Amniotic epithelial cell (primary cell): Measurements from ENCODE around the gene FOXJ3.

Experiments
- DNase-seq: peaks from one replicate; pipeline ENCODE4 v3.0.0-alpha.2; 2010; ENCODE audit warnings: low read depth

FOXJ3 gene

DNA sequence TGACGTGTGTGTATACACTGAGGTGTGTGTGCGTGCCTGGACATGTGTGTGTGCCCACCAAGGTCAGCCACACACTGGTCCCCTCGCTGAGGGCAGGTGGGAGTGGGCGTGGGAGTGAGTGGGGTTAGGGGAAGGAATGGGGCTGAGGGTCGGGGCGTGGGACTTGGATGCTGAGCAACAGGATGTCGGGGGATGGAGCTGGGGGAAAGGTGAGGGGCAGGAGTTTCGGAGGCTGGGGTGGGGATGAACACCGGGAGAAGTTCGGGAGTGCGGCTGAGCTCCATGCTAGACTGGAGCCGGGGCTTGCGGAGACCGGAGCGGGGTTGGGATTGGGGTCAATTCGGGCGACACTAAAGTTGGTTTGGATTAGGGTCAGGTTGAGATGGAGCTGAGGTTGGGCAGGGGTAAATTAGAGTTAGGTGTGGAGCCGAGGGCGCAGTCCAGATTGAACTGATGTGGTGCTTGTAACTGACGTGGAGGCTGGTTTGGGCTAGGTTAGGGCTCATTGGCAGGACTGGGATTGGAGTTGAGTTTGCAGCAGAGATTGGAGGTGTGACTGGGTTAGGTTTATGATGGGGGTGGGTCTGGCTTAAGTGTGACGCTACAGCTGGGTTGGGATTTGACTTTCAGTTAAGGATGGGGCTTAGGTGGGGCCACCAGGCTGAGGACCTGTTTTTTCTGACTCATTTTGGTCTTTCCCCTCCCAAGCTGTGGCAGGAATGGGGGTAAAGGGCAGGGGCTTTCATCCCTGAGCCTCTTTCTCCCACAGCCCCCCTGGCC, 167.2 kb downstream of the FOXJ3 start:
- no peak for DNase-seq

DNA sequence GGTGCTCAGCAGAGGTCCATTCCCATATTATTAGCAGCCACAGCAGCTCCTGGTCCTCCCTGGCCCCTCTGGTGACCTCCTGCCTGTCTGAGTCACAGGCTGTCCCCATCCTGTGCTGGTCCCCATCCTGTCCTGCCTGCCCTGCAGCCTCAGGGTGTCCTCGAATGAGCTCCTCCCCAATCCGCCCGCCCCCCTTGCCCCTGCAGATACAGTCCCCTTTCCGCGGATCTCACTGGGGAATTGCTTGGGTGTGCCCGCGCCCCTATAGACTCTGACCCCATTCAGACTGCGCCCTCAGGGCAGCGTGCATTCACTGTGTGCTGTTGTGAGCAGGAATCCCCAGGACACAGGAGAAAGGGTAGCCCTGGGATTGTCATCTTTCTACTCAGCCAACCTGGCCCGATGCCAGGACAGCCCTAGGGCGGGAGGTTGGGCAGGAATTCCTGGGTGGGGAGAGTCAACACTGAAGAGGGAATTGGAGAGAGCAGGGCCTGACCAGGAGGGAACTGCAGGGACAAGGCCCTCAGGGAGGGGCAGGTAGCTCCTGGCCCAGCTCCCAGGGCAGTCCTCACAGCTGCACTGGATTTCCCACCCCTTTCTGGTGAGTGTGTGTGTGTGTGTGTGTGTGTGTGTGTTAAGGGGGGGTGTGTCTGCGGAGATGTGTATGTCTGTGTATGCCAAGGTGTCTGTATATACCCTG, 169.4 kb downstream of the FOXJ3 start:
- DNase-seq: no peak

DNA sequence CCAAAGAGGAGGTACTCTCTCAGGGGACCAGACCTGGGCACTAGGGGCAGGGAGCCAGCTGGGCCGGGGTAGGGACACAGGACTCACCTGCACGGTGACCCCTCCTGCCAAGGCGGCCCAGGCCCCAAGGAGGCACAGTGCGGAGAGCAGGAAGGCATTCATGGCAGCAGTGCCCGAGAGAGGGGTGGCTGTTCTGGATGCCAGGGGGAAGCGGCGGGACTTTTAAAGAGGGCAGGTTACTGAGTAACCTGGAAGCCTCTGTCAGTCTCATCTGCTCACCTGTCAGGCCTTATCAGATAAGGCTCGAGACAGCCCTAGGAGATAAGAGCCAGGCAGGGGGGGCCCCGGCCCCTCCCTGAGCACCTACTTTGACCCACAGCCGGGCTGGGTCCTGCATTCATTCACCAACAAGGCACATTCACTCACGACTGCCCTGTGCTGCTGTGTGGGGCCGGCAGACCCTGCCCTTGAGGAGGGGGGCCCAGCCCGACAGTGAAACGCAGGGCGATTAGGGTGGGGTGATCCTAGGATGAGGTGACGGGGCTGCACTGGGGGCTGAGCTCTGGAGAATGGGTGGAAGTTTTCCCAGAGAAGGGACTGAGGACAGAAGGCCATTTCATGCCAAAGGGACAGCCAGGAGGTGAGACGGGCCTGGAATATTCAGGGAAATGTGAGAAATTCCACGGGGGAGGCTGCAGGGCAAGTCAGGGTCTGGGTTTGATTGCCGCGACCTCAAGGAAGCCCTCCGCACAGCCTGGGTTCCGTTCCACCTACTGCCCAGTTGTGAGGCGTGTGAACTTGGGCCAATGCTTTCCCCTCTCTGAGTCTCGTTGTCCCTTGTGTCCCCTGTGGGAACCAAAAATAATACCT, 170.2 kb downstream of the FOXJ3 start, which contains the start of gene GUCA2A:
TSS of gene GUCA2A (minus strand) at position 195 of the 870 bp plus-strand sequence. CDS start at position 162, 33 bp downstream.
- DNase-seq: no peak

DNA sequence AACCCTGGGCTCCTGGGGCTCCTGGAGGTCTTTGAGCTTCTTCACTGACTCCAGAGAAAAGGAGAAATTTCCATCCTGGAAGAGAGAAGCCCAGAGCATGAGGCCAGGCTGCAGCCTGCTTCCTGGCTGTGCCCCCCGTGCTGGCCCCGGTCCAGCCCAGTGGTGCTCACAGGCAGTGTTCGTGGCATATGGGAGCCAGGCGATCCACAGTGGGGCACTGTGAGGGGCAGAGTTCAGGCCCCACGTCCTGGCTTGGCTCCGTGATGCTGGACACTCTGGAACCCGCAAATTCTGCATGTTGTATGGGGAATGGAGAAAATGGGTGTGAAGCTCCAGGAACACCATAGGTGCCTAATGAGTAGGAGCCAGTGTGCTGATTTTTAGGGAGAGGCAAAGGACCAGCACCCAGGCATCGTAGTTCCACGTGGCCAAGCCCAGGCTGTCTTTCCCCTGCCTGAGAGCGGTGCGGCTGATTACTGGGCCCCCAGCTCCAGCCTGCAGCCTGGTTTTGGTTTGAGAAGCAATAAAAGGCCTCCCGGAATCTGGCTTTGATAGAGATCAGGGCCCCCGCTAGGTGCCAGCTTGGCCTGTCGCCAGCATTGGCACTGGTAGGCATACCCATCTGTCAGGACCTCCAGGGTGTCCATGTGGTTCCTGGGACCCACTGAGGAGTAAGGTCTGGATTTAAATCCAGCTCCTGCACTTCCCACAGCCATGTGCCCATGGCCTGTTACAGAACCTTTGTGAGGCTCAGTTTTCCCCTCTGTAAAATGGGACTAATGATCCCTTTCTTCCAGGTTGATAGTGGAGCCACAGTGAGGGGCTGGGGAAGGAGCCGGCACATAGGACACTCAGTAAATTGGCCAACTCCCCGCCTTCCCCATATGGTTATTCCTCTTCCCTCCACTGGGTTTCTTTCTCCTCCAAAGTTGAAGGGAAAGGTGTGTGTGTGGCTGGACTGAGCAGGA, 171.2 kb downstream of the FOXJ3 start:
- no peak for DNase-seq

DNA sequence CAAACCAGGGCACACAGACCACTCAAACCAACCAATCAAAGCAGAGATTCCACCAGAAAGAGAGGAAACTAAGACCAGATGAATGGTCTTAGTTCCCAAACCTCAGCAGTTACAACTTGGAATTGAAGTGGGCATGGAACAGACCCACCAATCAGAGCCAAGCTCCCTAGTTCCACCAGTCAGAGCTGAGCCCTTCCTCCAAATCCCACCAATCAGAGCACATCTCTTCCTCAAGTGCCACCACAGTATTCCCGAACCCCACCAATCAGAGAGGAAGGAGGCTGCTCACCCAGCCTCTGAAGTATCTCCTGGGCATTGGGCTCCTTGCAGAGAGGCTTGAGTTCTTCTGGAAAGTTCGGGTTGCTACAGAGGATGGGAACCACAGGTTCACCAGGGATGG, 171.9 kb downstream of the FOXJ3 start:
- DNase-seq: no peak

DNA sequence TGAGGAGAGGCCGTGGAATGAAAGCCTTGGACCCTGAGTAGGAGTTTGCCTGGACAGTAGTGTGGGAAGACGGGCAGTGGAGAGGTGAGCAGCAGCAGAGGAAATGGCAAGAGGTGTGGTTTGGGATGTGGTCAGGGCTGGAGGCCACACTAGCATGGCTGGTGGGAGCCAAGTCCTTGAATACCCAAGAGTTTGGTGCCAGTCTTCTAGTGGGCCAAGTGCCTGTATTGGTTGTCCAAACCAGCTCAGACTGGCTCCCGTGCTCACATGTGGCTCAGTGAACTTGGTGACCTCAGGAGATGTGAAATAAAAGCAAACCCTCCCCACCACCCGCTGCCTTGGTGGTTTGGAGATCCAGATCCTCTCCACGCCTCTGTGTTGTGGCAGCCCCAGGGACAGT, 172.9 kb downstream of the FOXJ3 start:
- no peak for DNase-seq

DNA sequence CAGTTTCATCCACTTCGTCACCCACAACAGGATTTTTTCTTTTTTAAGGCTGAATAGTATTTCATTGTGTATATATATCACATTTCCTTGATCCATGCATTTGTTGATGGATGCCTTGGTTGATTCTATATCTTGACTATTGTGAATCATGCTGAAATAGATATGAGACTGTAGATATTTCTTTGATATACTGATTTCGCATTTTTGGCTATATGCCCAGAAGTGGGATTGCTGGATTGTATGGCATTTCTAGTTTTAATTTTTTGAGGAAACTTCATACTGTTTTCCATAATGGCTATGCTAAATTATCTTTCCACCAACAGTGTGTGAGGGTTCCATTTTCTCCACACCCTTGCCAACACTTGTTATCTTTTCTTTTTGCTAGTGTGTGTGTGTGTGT, 176.8 kb downstream of the FOXJ3 start:
- peak; percentile 41 for DNase-seq

DNA sequence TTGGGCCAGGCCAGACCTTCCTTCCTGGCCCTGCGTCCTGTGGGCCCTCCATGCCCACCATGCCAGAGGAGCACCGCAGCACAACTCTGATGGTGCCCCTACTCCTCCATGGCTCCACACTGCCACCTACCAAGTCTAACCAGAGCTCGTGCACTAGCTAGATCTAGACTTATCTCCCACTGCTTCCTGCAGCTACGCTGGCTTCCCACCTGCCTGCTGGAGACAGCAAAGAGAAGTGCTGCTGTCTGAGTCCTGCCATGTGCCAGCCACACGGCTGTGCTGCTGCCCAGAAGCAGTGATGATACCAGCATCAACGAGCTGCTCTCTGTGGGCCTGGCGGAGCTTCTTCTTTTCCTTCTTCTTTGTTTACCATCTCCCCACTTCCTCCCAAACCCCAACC, 177.4 kb downstream of the FOXJ3 start:
- no peak for DNase-seq

DNA sequence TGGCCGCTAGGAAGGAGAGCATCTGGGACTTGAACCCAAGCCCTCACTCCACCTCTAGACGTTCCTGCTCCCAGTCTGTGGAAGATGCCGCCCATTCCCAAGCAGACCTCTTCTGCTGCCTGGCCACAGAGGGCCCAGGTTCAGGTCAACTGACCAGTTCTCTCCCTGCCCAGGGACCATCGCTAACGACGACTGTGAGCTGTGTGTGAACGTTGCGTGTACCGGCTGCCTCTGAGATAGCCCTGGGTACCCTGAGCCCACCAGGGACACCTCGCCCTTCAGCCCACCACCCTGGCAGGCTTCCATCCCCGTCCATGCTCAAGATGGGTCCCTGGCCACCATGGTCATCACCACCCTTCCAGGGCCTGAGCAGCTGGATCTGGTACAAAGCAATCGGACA, 179.7 kb downstream of the FOXJ3 start:
- DNase-seq: no peak

DNA sequence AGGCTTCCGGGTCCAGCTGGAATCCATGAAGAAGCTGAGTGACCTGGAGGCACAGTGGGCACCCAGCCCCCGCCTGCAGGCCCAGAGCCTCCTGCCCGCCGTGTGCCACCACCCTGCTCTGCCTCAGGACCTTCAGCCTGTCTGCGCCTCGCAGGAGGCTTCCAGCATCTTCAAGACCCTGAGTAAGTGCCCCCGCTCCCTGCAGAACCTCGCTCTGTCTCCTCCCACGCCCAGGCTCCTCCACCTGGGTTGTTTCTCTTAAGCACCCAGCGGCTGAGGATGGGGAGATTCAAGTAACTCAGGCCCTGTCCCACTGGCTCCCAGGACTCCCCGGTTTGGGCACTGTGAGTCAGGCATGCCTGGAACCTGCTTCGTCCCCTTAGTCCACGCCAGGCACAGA, 180.3 kb downstream of the FOXJ3 start:
- no peak for DNase-seq

DNA sequence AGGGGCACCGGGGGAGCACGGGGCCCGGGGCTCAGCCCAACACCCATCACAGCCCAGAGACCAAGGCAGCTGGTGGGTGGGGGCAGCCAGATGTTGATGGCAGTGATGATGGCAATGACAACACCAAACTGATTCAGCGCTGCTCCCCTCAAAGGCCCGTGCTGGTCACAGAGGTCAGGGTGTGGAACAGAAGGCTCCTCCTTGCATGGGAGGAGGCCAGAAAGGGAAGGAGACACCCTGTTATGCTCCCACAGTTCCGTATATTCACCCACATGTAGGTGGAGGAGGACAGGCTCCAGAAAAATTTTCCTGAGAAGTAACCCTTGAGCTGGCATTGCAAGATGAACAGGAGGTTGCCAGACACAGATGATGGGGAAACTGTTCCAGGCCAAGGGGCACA, 181.4 kb downstream of the FOXJ3 start:
- no peak for DNase-seq

DNA sequence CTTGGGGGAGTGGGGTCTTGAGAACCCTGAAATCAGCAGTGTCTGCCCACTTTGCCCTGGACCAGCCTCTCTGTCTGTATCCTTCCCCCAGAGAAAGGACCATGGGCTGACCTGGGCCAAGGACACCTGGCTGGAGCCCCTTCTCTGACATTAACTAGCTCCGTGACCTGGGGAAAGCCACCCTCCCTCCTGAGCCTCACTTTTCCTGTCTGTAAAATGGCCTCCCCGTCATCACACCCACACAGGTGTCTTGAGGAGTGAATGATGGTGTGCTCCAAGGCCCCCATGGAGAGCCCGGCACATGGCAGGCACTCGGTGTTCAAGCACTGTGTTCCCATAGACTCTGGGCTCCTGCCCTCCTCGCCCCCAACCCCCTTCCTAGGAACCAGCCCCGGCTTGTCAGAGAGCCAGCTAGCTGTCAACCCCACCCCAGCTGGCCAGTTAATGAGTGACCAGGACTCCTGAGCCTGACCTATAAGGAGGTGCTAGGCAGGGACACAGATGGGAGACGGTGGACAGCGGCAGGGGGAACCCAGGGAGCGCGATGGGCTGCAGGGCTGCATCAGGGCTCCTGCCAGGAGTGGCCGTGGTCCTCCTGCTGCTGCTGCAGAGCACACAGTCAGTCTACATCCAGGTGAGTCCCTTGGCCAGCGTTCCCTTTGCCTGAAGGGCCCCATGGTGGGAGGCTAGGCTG, 182.0 kb downstream of the FOXJ3 start, which contains the start of gene GUCA2B:
TSS of gene GUCA2B (plus strand) at position 504 of the 694 bp plus-strand sequence. CDS start at position 545, 41 bp downstream.
- DNase-seq: no peak

DNA sequence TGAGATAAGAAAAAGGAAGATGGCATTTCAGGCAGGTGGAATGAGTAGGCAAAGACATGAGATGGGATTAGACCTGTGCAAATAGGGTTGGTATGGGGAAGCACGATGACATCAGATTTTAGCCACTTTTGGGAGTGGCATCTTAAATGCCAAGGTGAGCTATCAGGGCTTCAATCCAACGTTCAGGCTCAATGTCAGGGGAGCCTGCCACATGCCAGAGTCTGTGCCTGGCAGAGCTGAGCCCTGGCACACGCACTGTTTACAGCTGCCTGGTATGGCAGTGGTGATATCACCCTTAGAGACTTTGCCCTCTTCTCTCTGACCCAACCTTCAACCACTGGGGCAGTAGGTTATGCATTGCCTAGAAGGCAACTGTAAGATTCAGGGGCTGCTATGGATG, 182.9 kb downstream of the FOXJ3 start:
- no peak for DNase-seq

DNA sequence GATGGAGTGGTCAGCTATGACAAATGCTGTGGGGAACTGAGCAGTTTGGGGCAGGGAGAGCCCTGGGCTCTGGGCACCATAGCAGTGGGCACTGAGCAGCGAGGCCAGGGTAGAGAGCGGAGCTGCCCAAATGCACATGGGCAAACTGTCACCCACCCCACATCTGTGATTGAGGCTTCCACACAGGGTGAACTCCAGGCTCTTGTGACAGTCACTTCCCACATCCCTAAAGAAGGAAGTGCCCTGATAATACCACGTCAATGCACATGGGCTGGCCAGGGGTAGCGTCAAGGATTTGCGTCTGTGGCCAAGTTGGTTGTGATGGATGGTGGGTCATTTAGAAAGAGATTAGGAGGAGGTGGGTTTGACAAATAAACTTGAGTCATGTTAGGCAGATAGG, 184.4 kb downstream of the FOXJ3 start:
- no peak for DNase-seq

DNA sequence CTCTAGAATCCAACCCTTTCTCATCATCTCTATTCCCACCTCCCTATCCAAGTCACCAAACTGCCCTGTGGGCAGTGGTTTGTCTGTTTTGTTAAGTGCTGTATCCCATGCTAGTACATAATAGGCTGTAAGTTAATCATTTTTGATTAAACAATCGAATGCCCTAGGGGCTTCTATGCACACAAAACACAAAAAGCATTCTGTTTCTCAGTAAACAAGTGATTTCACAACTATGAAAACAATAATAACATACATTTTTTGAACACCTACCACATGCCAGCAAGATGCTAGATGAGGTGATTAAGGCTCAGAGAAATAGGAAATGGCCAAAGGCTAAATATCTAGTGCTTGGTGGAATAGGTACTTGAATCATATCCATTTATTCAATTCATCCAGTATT, 186.9 kb downstream of the FOXJ3 start:
- DNase-seq: no peak

DNA sequence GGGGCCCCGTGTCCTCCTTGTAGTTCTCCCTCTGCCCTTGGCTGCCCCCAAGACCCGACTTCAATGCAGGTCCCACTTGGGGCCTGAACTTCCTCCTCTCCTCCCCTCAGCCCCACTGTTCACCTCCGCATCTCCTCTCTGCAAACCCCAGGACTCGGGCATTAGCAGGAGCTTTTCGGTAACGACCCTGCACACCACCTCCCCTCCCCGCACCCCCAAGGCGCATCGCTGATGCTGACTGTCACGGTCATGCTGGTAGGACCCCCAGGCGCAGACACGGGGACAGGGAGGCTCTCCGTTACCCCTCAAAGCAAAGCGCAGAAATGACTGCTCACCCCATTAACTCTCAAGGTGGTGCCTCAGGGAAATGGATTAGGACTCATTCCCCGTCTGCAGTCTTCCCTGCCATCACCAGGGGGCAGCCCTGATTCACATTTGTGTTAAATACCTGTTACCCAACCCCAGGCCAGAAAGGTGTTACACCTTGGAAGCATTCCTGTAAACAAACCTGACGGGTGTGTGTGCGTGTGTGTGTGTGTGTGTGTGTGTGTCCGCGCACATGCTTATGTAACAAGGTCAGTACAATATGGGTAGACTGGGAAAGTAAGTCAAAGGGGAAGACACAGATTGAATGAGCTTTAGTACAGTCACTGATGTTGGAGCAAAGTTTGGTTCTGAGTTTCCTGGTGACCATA, 188.3 kb downstream of the FOXJ3 start:
- peak; percentile 38 for DNase-seq

DNA sequence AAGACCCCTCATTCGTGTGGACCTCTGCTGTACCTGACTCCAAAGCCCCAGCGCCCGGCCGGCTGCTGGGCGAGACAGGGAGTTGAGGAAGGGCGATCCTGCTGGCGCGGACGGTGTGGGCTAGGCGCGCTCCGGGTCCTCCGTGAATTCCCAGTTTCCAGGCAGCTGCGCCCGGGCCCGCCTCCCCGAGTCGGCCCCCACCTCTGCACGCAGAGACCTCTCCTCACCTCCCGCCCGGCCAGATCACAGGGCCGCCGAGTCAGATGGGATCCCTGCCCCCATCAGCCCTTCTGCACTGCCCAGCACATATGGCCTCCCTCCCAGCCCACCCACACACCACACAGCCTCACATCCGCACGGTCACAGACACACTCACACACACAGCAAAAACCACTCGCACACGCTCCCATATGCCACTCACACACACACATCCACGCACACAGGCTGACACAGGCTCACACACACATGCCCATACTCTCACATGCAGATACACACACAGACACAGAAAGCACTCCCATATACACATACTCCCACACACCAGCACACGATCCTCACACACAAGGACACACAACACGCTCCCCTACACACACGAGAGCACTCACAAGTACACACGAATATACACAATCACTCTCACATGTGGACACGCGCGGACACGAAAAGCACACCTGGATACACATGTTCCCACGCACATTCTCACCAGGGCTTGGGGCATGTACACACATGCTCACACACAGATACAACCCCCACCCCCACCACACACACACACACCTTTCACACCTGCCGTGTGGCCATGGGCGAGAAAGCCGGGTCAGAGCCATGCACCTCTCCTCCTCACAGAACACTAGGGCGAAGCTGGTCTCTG, 189.0 kb downstream of the FOXJ3 start:
- no peak for DNase-seq

DNA sequence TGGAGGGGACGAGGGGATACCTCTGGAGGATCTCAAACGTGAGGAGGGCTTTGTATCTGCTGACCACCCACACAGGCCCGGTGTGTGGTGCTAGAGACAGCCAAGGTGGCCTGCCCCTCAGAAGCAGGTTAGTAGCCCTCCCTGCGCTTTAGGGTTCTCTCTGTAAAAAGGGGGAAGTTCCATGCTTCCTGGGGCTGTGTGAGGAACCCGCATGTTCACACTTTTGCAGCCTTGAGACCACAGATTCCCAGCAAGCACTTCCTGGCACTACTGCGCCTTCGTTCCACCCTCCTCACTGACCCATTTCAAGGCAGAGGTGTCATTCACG, 189.7 kb downstream of the FOXJ3 start:
- no peak for DNase-seq

DNA sequence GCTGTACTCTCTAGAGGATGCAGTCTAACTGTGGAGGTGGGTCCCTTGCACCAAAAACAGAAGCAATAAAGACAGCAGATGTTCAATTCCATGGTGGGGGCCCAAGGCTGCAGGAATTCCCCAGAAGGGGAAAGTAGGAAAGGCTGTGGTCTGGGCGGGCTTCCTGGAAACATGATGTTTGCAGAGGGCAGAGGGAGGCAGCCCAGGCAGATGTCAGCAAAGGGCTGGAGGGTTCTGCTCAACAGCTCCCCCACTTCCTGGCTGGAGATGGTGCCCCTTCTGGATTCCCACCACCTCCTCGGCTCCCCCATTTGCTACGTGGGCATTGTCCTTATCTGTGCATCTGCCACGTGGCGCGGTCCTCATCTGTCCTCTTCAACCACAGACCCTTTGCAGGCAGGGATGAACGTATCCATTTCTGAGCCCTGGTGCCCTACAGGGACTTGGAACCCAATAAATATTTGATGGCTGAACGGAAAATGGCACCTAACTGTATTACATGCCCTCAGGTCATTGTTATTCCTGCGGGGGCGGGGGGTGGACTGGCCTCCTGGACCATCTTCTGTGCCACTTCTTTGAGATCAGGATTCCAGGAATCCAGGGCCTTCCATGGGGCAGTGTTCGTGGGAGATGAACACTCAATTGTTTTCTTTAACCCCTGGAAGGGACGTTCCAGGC, 190.2 kb downstream of the FOXJ3 start:
- DNase-seq: no peak
